Neural cell (in vitro differentiated cells): ENCODE data around the gene MED13L. TPM values are rescaled to one million over a fixed set of nuclear protein-coding genes. Genes with fewer than 3 reads are reported as not detected.

Experiments
- H2AFZ ChIP-seq: fragments of 200-600, 300-800 bp; sonication (generic), shearing (Covaris generic); 2 replicates; pipeline ENCODE4 v1.6.0; 2014; ENCODE audit warnings: low read depth, mild to moderate bottlenecking, antibody characterized with exemption, low read length, moderate library complexity
- H3F3A ChIP-seq: fragments of 200-600 bp; shearing (Covaris generic); 2 replicates; pipeline ENCODE4 v1.6.1; 2016; ENCODE audit warnings: mild to moderate bottlenecking, moderate library complexity, mixed read lengths, antibody characterized with exemption, low read length; ENCODE audit not compliant: insufficient read depth, poor library complexity, severe bottlenecking
- H3K27ac ChIP-seq: fragments of 200-600, 300-800 bp; sonication (generic), shearing (Covaris generic); 2 replicates; pipeline ENCODE4 v1.5.1; 2014; ENCODE audit warnings: mild to moderate bottlenecking, low read length, moderate library complexity
- H3K27me3 ChIP-seq: fragments of 300-800, 200-600 bp; sonication (generic), shearing (Covaris generic); 2 replicates; pipeline ENCODE4 v1.6.0; 2014; ENCODE audit warnings: mild to moderate bottlenecking, low read depth, low read length, moderate library complexity; ENCODE audit not compliant: insufficient read depth
- H3K36me3 ChIP-seq: fragments of 300-800, 200-600 bp; sonication (generic), shearing (Covaris generic); 2 replicates; pipeline ENCODE4 v1.5.1; 2014; ENCODE audit warnings: mild to moderate bottlenecking, antibody characterized with exemption, low read length, moderate library complexity; ENCODE audit not compliant: insufficient read depth
- H3K4me2 ChIP-seq: fragments of 300-800, 200-600 bp; sonication (generic), shearing (Covaris generic); 2 replicates; pipeline ENCODE4 v1.6.0; 2014; ENCODE audit warnings: mild to moderate bottlenecking, low read length
- H3K4me3 ChIP-seq: fragments of 300-800, 200-600 bp; sonication (generic), shearing (Covaris generic); 2 replicates; pipeline ENCODE4 v1.5.1; 2014; ENCODE audit warnings: mild to moderate bottlenecking, low read length, moderate library complexity
- H3K79me2 ChIP-seq: fragments of 200-600 bp; shearing (Covaris generic); replicated peaks from 2 replicates; pipeline ENCODE4 v1.6.0; 2014; ENCODE audit warnings: mild to moderate bottlenecking, low read length, moderate library complexity; ENCODE audit not compliant: insufficient read depth
- H3K9ac ChIP-seq: fragments of 300-800, 200-600 bp; sonication (generic), shearing (Covaris generic); 2 replicates; pipeline ENCODE4 v1.6.1; 2016; ENCODE audit warnings: mild to moderate bottlenecking, low read length, mixed read lengths
- H3K9me2 ChIP-seq: fragments of 200-600 bp; shearing (Covaris generic); 2 replicates; pipeline ENCODE4 v1.6.1; 2016; ENCODE audit warnings: mild to moderate bottlenecking, low read length, mixed read lengths; ENCODE audit not compliant: insufficient read depth
- H3K9me3 ChIP-seq: fragments of 200-600, 300-800 bp; sonication (generic), shearing (Covaris generic); 2 replicates; pipeline ENCODE4 v1.6.1; 2016; ENCODE audit warnings: mild to moderate bottlenecking, mixed run types, low read length, moderate library complexity, mixed read lengths
- H4K20me1 ChIP-seq: fragments of 200-600 bp; shearing (Covaris generic); 2 replicates; pipeline ENCODE4 v1.6.1; 2016; ENCODE audit warnings: mild to moderate bottlenecking, mixed run types; ENCODE audit not compliant: insufficient read depth
- EP300 ChIP-seq: fragments of 450-650 bp; conservative IDR thresholded peaks from 2 replicates; pipeline ENCODE4 v1.6.1; 2014; ENCODE audit warnings: antibody characterized with exemption, mild to moderate bottlenecking, moderate library complexity; ENCODE audit not compliant: poor library complexity, severe bottlenecking
- EZH2 ChIP-seq: fragments of 200-600, 300-800 bp; shearing (Covaris generic), sonication (generic); IDR thresholded peaks from 2 replicates; pipeline ENCODE4 v1.6.1; 2014; ENCODE audit warnings: antibody characterized with exemption, low read length, borderline replicate concordance, mild to moderate bottlenecking; ENCODE audit not compliant: insufficient read depth, poor library complexity, severe bottlenecking
- MXI1 ChIP-seq: fragments of 450-650 bp; conservative IDR thresholded peaks from 2 replicates; pipeline ENCODE4 v1.6.1; 2014; ENCODE audit warnings: antibody characterized with exemption, mild to moderate bottlenecking; ENCODE audit not compliant: poor library complexity, severe bottlenecking
- RAD21 ChIP-seq: fragments of 450-650 bp; conservative IDR thresholded peaks from 2 replicates; pipeline ENCODE4 v1.6.1; 2014; ENCODE audit warnings: antibody characterized with exemption, mild to moderate bottlenecking, moderate library complexity
- SMC3 ChIP-seq: fragments of 450-650 bp; conservative IDR thresholded peaks from 2 replicates; pipeline ENCODE4 v1.6.1; 2014; ENCODE audit warnings: antibody characterized with exemption, mild to moderate bottlenecking, moderate library complexity; ENCODE audit not compliant: poor library complexity
- TAF1 ChIP-seq: IDR thresholded peaks from 2 replicates; pipeline ENCODE4 v1.6.1; 2012; ENCODE audit warnings: low read depth
- polyA plus RNA-seq: library from polyadenylated mRNA; depleted of rRNA; stranded (reverse); fragments of >200 nt; gene quantifications from 2 replicates; pipeline ENCODE4 v1.2.3, GENCODE V29; 2014
- TF ChIP-seq, protein P1 (sequence below): IDR thresholded peaks from 2 replicates; pipeline ENCODE4 v1.6.1; 2012; ENCODE audit warnings: borderline replicate concordance

The MED13L gene
- polyA plus RNA-seq, 1 donor from 2014 or later = 38.9 TPM

DNA sequence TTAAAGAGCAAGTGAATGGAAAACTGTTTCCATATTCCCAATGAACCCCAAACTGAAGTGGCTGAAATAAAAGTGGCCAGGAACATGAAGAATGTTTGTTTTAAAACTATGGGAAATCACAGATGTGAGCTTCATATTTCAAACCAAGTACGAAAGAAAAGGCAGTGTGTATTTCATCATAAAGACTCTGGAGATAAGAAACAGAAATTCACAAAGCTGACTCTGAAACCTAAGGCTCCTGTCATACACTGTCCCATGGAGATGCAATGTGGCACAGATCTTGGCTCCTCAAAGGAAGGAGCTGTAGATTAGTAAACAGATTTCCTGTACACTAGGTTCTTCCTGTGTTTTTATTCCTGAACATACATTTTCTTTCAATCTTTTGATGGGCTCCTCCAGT, 304.4 kb downstream of the MED13L start:
- no peaks in the 10 kb centered on the region for H3F3A ChIP-seq
- H3K27me3 ChIP-seq = no peaks in the 10 kb centered on the region
- H3K9me3 ChIP-seq = no peaks in the 10 kb centered on the region
- no peak overlapping the region for H3K9ac ChIP-seq
- H3K9me2 ChIP-seq = no peaks in the 10 kb centered on the region
- no peak overlapping the region for H3K27ac ChIP-seq
- TF ChIP-seq EP300 (no peak), MXI1 (no peak), SMC3 (no peak), RAD21 (no peak), EZH2 (no peak)
- TF ChIP-seq, protein P1, sequence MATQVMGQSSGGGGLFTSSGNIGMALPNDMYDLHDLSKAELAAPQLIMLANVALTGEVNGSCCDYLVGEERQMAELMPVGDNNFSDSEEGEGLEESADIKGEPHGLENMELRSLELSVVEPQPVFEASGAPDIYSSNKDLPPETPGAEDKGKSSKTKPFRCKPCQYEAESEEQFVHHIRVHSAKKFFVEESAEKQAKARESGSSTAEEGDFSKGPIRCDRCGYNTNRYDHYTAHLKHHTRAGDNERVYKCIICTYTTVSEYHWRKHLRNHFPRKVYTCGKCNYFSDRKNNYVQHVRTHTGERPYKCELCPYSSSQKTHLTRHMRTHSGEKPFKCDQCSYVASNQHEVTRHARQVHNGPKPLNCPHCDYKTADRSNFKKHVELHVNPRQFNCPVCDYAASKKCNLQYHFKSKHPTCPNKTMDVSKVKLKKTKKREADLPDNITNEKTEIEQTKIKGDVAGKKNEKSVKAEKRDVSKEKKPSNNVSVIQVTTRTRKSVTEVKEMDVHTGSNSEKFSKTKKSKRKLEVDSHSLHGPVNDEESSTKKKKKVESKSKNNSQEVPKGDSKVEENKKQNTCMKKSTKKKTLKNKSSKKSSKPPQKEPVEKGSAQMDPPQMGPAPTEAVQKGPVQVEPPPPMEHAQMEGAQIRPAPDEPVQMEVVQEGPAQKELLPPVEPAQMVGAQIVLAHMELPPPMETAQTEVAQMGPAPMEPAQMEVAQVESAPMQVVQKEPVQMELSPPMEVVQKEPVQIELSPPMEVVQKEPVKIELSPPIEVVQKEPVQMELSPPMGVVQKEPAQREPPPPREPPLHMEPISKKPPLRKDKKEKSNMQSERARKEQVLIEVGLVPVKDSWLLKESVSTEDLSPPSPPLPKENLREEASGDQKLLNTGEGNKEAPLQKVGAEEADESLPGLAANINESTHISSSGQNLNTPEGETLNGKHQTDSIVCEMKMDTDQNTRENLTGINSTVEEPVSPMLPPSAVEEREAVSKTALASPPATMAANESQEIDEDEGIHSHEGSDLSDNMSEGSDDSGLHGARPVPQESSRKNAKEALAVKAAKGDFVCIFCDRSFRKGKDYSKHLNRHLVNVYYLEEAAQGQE = no peak
- no peak overlapping the region for H2AFZ ChIP-seq
- no peaks in the 10 kb centered on the region for H4K20me1 ChIP-seq
- H3K4me3 ChIP-seq = no peak overlapping the region
- H3K36me3 ChIP-seq = peaks cover 8% of the 10 kb centered on the region
- no peaks in the 10 kb centered on the region for H3K79me2 ChIP-seq
- no peak overlapping the region for H3K4me2 ChIP-seq

DNA sequence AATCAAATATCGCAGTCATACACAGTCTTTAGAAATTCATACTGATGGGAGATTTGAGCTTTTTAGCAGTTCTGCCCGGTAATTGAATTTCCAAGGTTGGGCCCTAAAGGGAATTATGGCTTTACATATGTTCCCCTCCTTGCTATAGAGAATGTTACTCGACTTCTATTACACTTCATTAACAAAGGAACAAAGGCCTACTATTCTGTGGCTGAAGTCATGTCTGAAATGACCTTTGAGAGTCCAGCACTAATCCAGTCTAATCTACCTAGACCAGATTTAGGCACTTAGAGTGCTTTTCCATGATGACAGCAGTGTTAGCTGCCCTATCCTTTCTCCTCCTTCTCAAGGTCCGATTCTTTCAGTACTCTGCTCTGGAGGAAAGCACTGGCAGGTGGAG, 305.3 kb downstream of the MED13L start:
- no peak overlapping the region for H3K9ac ChIP-seq
- no peak overlapping the region for H3K4me3 ChIP-seq
- H4K20me1 ChIP-seq = no peaks in the 10 kb centered on the region
- no peaks in the 10 kb centered on the region for H3K9me2 ChIP-seq
- no peak overlapping the region for H2AFZ ChIP-seq
- peak overlapping the region; percentile 62 for H3K27ac ChIP-seq
- peaks cover 8% of the 10 kb centered on the region for H3K36me3 ChIP-seq
- H3K27me3 ChIP-seq = no peaks in the 10 kb centered on the region
- no peak overlapping the region for H3K4me2 ChIP-seq
- TF ChIP-seq SMC3 = no peak
- TF ChIP-seq, protein P1 = no peak
- no peak for TF ChIP-seq EP300
- no peak for TF ChIP-seq MXI1
- no peak for TF ChIP-seq EZH2
- no peak for TF ChIP-seq TAF1
- TF ChIP-seq RAD21 = no peak
- no peaks in the 10 kb centered on the region for H3K79me2 ChIP-seq
- H3F3A ChIP-seq = no peaks in the 10 kb centered on the region
- H3K9me3 ChIP-seq = no peaks in the 10 kb centered on the region
